Measurements from ENCODE around the gene MAFB.

Gene MAFB

GRCh38 chr20:40717343-40717865, 28.4 kb upstream of the MAFB start:
- no peak for TF ChIP-seq CTCF (IDR thresholded peaks at IDR 0.05)
- Histone ChIP-seq H3K4me3 (ENCODE audit: low read depth in 1 of 2, low read length in 1 of 2) (no peak overlapping the region), H3K9me3 (no peaks in the 10 kb centered on the region), H3K27ac (no peak overlapping the region), H3K4me1 (ENCODE audit: control insufficient read depth in 1 of 2, insufficient read depth in 1 of 2, low read depth in 1 of 2, low read length in 1 of 2) (peaks cover 5 to 23% of the 10 kb centered on the region in 2 experiments), H3K27me3 (peaks cover 10% of the 10 kb centered on the region), H3K36me3 (no peaks in the 10 kb centered on the region)

GRCh38 chr20:40715491-40715890, 26.5 kb upstream of the MAFB start:
- TF ChIP-seq CTCF (IDR thresholded peaks at IDR 0.05), result no peak
- H3K27ac ChIP-seq, result no peak overlapping the region
- H3K27me3 ChIP-seq, result peaks cover 29% of the 10 kb centered on the region
- H3K36me3 ChIP-seq, result no peaks in the 10 kb centered on the region
- H3K9me3 ChIP-seq, result no peaks in the 10 kb centered on the region
- H3K4me1 ChIP-seq (ENCODE audit: control insufficient read depth in 1 of 2, insufficient read depth in 1 of 2, low read depth in 1 of 2, low read length in 1 of 2), result peaks cover 5 to 16% of the 10 kb centered on the region in 2 experiments
- no peak overlapping the region for H3K4me3 ChIP-seq (ENCODE audit: low read depth in 1 of 2, low read length in 1 of 2)

GRCh38 chr20:40714916-40715315, 25.9 kb upstream of the MAFB start:
- no peak for TF ChIP-seq CTCF (IDR thresholded peaks at IDR 0.05)
- Histone ChIP-seq H3K36me3 (no peaks in the 10 kb centered on the region), H3K4me1 (ENCODE audit: control insufficient read depth in 1 of 2, insufficient read depth in 1 of 2, low read depth in 1 of 2, low read length in 1 of 2) (peaks cover 5 to 10% of the 10 kb centered on the region in 2 experiments), H3K9me3 (no peaks in the 10 kb centered on the region), H3K4me3 (ENCODE audit: low read depth in 1 of 2, low read length in 1 of 2) (no peak overlapping the region), H3K27me3 (peaks cover 34% of the 10 kb centered on the region), H3K27ac (no peak overlapping the region)

- peaks cover 0 to 2% of the 10 kb centered on the region in 2 experiments for H3K4me1 ChIP-seq (ENCODE audit: control insufficient read depth in 1 of 2, insufficient read depth in 1 of 2, low read depth in 1 of 2, low read length in 1 of 2)
- H3K27ac ChIP-seq, result no peak overlapping the region
- H3K27me3 ChIP-seq, result peaks cover 41% of the 10 kb centered on the region
- H3K4me3 ChIP-seq (ENCODE audit: low read depth in 1 of 2, low read length in 1 of 2), result no peak overlapping the region
- TF ChIP-seq CTCF (IDR thresholded peaks at IDR 0.05), result no peak
- no peaks in the 10 kb centered on the region for H3K9me3 ChIP-seq
- H3K36me3 ChIP-seq, result no peaks in the 10 kb centered on the region
Measured at GRCh38 chr20:40714109-40714508, 25.1 kb upstream of the MAFB start.

- H3K36me3 ChIP-seq, result no peaks in the 10 kb centered on the region
- H3K9me3 ChIP-seq, result no peaks in the 10 kb centered on the region
- H3K4me3 ChIP-seq (ENCODE audit: low read depth in 1 of 2, low read length in 1 of 2), result no peak overlapping the region
- no peak for TF ChIP-seq CTCF (IDR thresholded peaks at IDR 0.05)
- H3K27ac ChIP-seq, result no peak overlapping the region
- H3K27me3 ChIP-seq, result peaks cover 47% of the 10 kb centered on the region
- H3K4me1 ChIP-seq (ENCODE audit: control insufficient read depth in 1 of 2, insufficient read depth in 1 of 2, low read depth in 1 of 2, low read length in 1 of 2), result no peaks in the 10 kb centered on the region
Measured at GRCh38 chr20:40713508-40713907, 24.5 kb upstream of the MAFB start.

GRCh38 chr20:40711079-40711478, 22.0 kb upstream of the MAFB start:
- Histone ChIP-seq H3K4me1 (ENCODE audit: control insufficient read depth in 1 of 2, insufficient read depth in 1 of 2, low read depth in 1 of 2, low read length in 1 of 2) (no peaks in the 10 kb centered on the region), H3K27ac (no peak overlapping the region), H3K27me3 (peaks cover 60% of the 10 kb centered on the region), H3K4me3 (ENCODE audit: low read depth in 1 of 2, low read length in 1 of 2) (no peak overlapping the region), H3K9me3 (no peaks in the 10 kb centered on the region), H3K36me3 (no peaks in the 10 kb centered on the region)
- TF ChIP-seq CTCF (IDR thresholded peaks at IDR 0.05), result no peak

Measured in neutrophil (primary cell).